ENCODE measurements around the gene CCDC92.
A peak's percentile ranks its signal among the peaks of the same experiment; 100 is the strongest.

Gene CCDC92, protein sequence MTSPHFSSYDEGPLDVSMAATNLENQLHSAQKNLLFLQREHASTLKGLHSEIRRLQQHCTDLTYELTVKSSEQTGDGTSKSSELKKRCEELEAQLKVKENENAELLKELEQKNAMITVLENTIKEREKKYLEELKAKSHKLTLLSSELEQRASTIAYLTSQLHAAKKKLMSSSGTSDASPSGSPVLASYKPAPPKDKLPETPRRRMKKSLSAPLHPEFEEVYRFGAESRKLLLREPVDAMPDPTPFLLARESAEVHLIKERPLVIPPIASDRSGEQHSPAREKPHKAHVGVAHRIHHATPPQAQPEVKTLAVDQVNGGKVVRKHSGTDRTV

DNA sequence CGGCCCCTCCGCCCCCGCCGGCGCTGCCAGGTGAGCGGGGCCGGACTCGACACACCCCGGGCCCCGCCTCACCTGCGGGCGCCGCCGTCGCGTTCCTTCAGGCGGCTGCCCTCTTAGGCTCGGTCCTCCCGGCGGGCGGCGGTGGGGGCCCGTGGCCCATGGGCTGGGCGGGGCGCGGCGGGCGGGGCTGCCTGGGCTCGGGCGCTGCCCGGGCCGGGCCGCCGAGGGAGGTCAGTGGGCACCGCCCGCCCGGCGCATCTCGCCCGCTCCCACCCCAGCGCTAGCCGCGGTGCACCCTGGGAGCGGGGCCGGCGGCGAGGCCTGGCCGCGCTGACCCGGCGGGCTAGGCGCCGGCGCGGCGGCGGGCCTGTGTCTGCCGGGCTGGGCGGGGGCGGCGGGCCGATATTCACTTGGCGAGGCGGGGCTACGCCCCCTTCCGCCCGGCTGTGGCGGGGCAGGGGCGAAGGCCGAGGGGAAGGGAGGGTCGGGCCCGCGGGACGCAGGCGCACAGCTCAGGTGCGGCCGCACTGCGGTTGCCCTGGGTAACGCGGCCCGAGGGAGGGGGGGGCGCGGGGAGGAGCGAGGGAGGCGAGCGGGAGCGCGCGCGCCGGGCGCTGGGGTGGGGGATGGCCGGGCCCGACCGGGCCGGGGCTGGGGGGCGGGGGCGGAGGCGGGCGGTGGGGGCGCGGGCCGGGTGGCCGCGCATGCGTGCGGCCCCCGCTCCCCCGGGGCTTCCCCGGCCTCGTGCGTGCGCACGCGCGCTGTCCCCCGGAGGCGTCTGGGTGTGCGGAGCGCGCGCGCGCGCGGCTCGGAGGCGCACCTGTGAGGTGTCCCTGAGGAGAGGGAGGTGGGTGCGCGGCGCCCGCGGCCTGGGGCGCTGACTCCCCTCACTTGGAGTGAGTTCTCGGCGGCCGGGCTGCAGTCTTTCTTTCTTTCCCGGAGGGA lies at the start of gene CCDC92, which contains the start of gene ZNF664:
CCDC92 (minus strand) TSS at position 375 of the 945 bp plus-strand sequence. CDS start 28,526 bp downstream, outside the sequence.
ZNF664 (plus strand) TSS at position 759 of the 945 bp plus-strand sequence. CDS start 38,930 bp downstream, outside the sequence.
- DNase-seq, result peak; percentile 95

DNA sequence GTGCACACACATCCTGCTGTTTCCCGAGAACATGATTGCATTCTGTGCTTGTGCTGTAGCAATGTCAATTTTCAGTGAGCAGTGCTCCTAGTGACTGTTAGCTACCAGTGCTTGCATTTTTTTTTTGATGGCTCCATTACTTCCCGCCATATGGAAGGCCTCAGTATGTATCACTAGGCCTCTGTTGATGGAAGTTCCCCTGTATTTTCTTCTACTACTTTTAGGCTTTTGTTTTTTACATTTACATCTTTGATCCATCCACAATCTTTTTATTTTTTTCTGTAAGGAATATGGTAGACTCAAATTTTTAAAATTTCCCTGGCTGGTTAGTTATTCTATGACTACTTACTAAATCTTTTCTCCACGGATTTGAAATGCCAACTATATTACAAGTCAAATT lies 49.5 kb upstream of the CCDC92 start:
- no peak for DNase-seq

DNA sequence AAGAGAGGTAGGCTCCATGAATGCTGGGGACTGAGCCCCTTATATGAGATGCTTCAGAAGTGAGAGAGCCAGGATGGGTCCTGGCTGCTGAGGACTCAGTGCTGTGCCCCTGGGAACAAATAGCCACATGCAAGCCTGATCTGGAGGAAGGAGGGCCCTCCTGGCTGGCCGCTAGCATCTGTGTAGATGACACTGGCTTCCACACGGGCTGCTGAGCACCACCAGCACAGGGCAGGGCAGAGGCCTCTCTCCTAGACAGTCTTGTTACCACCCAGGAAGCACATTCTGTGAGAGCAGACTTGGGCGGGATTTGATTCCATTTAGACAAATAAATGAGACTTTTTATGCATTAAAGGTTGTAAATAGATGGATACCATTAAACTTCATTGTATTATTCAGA lies 48.4 kb upstream of the CCDC92 start:
- DNase-seq, result no peak

DNA sequence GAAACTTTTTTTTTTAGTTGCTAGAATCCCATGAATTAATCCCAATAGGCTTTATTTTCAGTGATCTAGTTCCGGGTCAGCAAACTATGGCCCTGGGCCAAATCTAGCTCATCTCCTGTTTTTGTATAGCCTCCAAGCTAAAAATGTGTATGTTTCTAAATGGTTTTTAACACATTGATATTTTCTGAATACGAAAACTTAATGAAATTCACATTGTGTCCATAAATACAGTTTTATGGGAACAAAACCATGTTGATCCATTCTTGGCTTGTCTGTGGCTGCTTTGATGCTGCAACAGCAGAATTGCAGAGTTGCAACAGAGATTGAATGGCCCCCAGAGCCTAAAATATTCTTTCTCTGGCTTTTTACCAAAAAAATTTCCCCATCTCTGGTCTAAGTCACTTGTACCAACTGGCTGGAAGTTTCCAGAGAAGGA lies 47.9 kb upstream of the CCDC92 start:
- DNase-seq, result no peak

DNA sequence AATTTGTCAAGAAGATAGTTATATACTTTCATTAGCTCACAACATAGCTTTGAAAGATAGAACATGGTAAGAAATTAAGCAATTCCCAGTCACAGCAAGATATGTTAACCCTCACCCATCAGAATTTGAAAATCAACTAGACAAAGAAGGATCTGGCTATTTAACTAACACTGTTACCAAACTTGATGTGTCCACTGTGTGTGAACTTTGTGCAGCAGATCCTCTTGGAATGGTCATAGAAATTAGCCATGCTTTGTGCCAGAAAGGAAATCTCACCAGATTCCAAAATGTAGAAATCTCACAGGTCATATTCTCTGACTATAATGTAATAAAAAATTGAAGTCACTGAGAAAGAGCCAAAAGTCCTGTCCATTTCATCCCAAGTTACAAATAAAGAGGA lies 46.5 kb upstream of the CCDC92 start:
- no peak for DNase-seq

DNA sequence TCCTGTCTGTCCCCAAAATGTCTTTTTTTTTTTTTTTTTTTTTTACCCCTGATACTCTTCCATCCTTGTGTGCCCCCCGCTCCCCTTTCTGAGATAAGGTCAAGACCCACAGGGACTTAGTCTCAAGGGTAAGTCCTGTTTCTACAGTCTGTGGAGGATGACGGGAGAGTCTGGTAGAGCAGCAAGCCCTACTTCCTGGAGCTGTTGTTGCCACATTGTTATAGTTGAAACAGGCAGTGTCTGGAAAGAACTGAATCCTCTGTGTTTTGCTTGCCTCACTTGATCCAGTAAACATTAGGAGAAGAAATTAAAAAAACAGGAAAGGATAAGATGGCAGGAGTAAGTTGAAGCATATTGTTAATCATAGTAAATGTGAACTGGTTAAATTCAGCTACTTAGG lies 45.9 kb upstream of the CCDC92 start:
- no peak for DNase-seq

DNA sequence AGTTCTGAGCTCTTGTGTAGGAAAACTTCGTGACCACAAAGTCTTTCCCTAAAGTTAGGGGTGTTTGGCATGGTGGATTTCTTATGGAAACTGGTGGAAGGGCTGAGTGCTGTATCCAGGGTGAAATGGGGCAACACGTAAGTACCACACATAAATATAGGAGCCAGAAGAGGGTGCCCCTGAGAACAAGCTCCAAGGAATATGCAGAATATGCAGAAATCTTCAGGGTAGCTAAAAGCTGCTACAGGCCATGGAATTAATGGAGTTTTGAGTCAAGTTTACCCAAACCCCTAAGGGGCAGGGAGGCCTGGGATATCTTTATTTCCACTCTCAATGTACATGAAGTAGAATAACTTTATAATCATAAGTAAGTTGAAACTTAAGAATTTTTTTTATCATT lies 44.4 kb upstream of the CCDC92 start:
- DNase-seq, result no peak

DNA sequence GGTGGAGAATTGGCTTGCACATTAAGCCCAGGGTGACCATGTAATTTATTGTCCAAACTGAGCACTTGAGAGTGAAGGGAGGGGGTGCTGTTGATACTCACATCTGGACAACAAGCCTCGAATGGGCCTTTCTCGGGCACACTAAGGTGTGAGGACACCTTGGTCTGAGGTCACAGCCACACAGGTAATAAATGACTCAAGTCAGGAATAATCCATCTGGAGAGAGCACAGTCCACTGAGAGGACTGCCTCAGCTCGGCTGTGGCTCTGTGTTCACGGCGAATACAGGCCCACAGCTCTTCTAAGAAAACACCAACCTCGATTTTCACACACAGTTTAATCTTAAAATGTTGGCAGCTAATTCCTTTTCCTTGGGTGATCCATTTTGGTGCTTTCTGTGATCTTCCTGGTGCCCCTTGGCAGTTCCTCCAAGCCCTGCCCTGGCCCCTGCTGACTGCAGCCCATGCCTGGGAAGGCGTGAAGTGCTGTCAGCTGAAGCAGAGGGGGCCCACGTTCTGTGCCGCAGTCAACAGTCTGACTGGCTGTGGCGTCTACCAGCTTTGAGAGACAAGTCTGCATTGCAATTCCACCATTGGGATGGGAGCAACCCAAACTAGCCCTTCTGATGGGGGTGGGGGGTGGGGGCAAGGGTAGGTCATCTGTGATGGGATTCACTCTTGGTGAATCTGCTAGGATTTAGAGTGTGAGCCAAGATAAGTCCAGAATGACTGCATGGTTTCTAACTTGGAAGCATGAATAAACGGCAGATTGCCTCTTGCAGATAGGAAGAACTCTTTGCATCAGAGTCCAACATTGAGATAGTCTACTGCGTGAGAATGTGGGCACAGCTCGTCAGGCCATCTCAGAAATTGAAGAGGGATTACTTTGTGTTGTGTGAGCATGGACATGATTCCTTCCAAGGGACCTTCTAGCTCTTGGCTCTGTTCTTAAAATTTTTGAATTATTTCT lies 43.1 kb upstream of the CCDC92 start:
- no peak for DNase-seq

DNA sequence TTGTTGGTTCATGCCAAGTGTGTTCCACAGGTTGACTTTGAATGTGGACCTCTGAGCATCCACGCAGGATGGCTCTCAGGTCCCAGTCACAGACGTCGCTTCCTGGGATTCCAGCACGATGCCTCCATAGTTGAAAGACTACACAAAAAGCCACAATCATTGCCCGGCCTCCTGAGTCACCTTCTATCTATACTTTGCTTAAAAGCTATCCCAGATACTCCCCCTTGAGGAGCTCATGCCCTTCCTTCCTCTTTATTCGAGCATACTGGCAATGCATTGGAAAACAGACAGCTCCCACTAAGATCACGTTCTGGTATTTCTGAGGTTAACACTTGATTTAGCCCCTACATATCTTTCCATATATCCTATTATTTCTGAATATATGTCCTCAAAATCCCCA lies 40.4 kb upstream of the CCDC92 start:
- DNase-seq, result no peak

DNA sequence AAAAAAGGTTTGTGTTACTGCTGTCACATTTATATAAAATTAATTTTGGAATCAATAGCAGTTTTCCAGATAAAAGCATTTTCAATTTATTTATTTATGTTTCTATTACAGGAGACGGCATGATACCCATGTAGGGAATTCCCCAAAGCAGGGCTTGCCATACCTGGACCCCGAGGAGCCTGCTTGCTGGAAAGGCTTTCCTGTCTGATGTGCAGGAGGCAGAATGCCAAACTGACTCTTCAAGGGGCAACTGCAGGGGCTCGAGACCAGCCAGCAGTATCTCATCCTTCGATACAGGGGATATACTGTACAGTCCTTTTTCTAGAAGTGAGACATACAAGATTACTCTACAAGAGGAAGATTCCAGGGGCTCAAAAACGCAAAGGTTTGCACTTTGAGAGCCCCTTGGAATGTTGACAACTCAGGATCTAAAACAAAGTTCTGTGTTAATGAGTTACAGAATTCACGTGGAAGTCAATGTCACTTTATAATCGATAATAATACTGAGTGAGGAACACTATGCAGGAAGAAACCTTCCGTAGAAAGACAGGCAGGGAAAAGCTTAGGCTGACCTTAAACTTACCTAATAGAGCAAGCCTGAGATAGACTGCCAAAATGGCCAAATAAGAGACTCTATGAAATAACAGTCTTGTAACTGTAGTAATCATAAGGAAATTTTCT lies 38.9 kb upstream of the CCDC92 start:
- DNase-seq, result no peak

DNA sequence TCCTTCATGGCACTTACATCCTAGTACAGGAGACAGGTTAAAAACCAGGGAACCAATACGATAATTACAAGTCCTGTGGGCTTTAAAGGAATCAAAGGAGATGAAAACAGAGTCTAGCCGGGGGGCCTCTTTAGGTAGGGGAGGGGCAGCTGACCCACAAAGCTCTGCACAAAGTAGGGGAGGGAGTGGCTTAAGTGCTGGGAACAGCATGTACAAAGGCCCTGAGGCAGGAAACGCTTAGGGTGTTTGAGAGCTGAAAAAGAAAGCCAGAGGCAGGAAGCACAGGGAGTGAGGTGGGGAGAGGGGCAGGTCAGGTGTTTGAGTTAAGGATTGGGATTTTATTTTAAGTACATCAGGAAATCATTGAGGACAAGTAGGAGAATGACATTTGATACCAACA lies 38.1 kb upstream of the CCDC92 start:
- no peak for DNase-seq

DNA sequence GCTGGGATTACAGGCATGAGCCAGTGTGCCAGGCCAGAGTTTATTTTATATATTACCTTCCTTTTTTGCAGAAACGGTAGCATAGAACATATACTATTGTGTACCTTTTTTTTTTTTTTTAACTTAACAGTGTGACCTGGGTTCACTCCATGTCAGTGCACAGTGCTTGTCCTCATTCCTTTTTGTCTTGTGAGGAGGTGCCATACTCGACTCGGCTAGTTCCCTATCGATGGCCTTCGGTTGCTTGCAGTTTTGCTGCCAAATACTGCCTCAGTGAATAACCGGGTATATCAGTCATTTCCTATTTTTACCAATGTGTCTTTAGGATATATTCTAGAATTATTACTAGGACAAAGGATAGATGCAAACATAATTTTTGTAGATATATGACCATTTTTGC lies 37.1 kb upstream of the CCDC92 start:
- no peak for DNase-seq

DNA sequence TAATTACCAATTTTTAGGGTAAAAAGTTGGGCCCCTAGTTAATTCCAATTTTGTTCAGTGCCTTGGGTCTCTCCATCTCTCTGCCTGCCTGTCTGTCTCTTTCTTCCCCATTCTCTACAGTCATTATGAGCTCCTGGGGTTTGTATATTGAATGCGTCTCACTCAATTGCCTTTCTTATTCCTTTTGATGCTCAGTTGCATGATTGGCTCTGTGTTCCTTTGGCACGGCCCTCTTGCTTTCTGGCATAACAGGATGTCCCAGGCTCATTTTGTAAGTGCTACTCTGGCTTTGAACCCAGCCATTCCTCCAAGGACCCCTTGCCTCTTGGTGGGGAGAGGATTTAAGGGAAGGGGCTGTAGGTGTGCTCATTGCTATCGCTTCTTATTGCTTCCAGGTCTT lies 36.0 kb upstream of the CCDC92 start:
- DNase-seq, result no peak

DNA sequence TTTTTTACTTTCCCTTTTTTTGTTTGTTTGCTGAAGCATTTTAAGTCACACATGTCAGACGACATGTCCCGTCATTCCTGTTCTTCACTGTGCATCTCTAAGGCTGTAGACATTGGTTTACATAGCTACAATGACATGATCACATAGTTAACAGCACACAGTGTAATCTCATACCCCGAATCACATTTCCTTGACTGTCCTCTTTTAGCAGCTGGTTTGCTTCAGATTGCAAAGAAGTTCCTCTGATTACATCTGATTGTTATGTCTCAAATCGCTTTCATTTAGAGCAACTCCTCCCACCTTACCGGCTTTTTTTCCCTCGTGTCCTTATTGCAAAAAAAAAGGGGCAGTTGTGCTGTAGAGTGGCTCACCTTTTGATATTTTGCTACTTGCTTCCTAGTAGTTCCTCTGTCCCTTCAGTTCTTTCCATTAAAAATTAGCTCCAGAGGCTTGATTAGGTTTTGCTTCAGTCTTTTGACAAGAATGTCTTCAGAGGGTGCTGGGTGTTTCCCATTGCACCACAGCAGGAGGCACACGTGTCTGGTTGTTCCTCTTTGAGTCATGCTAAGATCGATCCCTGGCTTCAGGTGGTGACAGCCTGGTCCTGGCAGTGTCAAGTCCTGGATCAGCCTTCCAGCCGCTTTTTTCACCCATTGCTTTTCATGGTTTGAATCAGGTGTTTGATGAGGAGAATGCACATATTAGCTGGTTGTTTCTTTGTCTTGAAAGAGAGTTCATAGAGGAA lies 35.4 kb upstream of the CCDC92 start:
- DNase-seq, result no peak

DNA sequence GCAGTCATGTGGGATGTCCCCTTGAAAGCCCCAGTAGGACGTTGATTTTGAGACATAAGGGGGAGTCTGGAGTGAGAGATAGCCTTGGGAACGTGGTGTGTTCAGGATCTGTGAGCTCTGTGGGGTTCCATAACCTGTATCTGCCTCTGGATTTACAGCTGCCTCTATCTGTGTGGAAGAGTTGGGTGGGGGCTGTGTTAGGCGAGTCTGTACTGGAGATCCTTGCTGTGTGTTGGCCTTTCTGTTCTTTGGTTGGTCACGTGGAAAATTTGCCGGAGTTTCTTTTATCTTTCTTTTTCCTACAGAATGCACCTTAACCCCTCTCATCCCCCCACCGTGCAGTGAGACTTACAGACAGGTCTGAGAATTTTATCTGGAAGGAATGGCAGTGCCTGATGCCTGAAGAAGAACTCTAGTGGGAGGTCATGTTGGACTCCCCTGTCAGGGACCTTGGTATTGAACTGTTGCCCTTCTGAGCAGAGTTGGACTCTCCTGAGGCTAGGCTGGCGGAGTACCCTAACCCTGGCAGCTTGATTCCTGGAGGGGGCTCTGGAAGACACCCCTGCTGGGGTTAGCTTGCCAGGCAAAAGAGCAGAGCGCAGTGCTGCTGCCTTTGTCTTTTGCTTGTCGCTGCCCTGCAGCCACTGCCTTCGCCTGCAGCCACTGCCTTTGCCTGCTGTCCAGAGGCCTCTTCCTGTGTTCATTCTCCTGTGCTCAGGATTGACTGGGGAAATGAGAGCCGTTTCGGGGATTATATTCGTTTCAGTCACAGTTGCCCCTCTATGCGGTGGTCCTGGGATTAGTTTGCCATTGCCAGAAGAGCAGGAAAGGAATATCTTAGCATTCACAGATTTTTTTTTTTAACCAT lies 34.4 kb upstream of the CCDC92 start:
- no peak for DNase-seq

DNA sequence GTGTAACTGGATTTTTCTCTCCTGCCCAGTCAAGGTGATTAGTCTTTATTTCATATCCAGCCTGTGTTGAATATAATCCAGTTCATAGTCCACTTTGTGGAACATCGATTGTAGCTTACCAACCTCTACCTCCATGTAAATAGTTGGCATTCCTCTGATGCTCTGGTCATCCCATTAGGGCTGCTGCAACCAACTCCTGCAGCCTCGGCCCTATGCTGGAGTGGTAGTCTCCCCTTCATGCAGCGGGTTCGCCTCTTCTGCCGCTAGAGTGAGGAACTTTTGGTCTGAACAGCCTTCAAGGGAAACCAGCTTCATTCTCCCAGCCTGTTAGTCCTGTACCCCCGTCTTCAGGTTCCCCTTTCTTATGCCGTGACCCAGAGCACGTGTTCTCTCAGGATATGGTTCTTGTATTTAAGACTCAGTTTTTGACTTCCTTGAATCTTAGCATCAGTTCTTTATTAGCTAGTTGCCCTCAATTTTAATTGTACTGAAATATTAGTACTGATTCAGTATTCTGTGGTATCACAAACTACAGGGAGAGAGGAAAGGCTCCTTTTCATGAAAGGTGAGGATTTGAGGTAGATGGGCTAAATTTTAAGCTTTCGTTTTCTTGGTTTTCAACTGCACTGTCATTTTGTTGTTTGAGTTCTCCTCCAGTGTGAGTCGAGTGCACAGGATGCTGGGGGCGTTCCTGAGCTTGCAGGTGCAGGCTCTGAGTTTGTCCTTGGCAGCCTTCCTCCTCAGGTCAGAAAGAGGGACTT lies 33.6 kb upstream of the CCDC92 start:
- no peak for DNase-seq

DNA sequence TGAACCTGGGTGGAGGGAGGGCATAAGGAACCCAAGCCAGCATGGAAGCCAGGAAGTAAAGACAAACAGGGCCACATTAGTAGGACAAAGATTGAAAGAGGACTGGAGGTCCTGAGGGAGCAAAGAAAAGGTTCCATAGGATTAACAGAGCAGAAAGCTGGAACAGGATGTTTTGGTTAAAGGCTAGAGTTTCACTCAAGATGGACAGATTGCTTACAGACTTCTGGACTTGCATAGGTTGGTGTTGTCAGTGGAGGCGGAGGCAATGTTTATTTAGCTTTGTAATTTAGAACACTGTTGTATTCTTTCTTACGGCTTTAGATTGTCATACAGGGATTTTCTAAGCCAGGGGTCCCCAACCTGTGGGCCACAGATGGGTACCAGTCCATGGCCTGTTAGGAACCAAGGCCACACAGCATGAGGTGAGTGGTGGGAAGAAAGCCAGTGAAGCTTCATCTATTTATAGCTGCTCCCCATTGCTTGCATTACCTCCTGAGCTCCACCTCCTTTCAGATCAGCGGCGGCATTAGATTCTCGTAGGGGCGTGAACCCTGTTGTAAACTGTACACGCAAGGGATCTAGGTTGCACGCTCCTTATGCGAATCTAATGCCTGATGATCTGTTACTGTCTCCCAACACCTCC lies 31.7 kb upstream of the CCDC92 start:
- no peak for DNase-seq

DNA sequence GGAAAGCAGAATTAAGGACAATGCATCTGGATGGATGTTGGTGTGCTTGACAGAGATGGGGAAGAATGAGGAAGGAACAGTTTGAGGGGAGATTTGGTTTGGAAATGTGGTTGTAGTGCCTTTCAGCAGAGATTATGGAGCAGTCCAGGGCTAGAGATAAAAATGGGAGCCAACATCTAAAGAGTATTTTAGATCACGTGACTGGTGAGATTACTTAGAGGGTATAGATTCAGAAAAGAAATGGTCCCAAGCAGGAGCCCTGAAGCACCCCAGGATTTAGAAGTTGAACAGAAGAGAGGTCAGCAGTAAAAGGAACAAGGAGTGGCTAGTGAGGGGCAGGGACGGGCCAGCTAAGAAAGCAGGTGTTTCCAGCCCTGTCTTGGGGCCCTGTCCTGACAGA lies 30.0 kb upstream of the CCDC92 start:
- no peak for DNase-seq
